HG02642 (cell line): ENCODE data around the gene LTBR.

ENCODE experiments used
- ATAC-seq: cut with Tn5 transposase; IDR thresholded peaks from one replicate; pipeline ENCODE4 v1.9.1; 2021; ENCODE audit warnings: mild to moderate bottlenecking; ENCODE audit not compliant: unreplicated experiment, poor library complexity

Gene LTBR

DNA sequence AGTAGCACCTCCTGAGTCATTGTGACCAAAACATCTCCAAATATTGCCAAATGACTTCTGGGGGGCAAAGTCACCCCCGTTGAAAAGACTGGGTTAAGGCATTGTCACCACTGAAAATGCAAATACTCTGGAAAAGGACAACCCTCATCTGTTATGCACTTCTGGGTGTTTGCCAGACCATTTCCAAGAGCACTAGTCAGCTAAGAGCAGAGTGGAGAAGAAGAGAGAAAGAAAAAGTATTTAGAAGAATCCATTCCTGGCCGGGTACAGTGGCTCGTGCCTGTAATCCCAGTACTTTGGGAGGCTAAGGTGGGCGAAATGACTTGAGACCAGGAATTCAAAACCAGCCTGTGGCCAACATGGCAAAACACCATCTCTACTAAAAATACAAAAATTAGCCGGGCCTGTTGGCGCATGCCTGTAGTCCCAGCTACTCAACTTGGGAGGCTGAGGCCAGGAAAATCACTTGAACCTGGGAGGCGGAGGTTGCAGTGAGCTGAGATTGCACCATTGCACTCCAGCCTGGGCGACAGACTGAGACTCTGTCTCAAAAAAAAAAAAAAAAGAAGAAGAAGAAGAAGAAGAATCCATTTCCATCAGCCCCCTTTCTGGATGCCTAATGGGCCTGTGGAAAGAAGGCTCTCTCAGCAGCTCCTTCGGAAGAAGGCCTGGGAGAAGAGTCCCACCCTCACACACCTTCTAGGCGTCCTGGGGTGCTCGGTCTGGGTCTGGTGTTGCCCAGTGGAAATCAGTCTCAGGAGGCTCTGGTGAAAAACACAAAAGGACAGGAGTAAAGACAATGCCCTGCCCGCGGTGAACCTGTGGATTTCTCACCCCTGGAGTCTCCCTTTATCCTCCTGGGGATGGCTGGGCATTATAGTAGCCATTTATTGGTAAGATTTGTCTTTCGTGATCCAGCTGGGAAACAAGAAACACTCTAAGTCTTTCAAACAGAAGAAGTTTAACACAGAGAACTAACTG is 3.5 kb upstream of the LTBR start:
- ATAC-seq = no peak

DNA sequence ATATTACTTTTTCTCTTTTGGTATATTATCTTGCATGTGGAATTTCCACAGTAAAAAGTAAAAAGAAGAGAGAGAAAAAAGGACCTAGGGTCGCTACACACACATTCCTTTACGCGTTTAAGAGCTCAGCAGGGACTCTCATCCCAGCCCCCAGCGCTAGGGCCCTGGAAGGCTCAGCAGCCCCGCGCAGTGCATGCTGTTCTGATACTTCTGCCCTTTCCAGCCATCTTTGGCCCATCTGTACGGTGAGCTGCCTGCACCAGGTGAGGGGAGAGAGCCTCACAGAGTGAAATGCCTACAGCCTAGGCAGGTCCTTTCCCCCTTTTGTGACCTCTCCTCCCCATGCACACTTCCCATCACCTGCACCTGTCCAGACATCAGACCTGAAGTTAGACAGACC is 1.6 kb upstream of the LTBR start:
- no peak for ATAC-seq

DNA sequence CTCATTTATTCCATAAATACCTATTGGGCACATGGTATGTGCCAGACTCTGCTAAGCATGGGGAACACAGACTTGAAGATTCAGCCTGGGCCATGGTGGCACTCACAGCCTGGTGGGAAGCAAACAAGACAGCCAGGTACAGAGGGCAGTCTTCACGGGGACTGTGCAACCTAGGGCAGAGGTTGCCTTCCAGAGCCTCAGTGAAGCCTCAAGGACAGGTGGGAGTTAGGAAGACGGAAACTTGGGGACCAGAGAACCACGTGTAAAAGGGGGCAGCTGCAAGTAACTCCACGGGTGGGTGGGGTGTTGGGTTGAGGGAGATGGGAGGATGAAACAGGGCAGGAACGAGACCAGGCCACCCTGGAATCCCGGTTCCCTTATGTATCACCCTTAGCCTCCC is 980 bp upstream of the LTBR start:
- no peak for ATAC-seq

DNA sequence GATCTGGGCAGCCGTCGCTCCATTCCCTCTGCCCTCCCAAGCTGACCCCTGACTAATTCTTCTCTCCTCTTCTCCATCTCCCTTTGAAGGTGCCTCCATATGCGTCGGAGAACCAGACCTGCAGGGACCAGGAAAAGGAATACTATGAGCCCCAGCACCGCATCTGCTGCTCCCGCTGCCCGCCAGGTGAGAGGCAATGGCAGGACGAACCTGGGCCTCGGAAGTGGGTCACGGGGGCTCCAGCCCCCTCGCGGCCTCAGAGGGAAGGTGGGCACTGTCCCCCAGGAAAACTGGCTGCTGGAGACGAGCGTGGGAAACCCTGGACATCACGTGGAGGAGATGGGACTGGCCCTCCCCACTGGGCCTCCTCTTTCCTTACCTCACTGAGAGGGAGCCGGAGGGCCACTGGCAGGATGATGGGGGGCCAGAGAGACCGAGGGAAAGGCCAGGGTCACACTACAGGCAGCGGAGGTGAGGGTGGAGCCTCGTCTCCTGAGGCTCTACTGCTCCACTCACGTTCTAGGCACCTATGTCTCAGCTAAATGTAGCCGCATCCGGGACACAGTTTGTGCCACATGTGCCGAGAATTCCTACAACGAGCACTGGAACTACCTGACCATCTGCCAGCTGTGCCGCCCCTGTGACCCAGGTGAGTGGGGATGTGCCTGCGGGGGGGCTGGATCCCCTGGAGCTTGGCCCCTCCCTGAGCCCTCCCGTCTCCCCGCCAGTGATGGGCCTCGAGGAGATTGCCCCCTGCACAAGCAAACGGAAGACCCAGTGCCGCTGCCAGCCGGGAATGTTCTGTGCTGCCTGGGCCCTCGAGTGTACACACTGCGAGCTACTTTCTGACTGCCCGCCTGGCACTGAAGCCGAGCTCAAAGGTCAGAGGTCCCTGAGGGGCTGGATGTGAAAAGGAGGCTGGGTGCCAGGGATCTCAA is 806 bp downstream of the LTBR start:
- ATAC-seq = no peak

DNA sequence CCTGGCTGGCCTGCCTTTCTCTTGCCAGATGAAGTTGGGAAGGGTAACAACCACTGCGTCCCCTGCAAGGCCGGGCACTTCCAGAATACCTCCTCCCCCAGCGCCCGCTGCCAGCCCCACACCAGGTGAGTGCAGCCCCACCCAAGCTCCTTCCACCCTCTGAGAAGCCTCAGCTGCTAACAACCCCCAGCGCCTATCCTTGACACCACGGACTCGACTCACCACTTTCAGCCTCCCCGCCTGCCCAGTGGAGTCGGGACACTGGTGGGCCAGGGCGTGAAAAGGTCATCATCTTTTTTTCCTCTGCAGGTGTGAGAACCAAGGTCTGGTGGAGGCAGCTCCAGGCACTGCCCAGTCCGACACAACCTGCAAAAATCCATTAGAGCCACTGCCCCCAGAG is 2.1 kb downstream of the LTBR start:
- no peak for ATAC-seq

DNA sequence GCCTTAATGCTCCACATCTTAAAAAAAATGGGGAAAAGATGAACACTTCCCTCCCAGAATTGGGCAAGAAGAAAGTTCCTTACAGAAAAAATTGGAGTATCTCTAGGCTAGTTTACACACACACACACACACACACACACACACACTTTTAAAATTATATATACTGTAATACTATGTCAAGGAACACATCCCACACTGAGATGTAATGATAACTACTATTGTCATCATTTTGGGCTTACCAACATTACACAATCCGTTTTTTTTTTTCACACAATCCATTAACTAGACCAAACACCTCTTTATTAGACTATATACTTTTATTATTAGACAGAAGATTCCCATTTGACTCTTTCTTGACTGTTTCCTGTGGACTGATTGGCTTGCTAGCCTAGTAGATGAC is 2.5 kb downstream of the LTBR start:
- ATAC-seq = no peak

DNA sequence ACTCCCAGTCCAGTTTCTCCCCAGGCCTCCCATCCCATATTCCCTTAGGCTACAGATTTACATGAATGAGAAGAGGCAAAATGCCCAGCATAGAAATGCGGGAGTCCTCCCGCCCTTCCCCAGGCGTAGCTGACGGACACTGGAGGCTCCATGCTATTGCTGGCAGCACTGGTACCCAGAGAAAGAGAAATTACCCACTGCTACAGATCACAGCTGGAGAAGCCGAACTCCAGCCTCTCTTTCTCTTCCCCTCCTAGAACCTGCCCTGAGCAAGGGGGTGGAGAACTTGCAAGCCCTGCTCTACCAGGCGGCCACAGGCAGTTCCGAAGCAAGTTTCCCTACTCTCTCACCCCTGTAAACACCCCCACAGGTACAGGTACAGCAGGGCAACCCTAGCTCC is 3.6 kb downstream of the LTBR start:
- ATAC-seq = no peak

DNA sequence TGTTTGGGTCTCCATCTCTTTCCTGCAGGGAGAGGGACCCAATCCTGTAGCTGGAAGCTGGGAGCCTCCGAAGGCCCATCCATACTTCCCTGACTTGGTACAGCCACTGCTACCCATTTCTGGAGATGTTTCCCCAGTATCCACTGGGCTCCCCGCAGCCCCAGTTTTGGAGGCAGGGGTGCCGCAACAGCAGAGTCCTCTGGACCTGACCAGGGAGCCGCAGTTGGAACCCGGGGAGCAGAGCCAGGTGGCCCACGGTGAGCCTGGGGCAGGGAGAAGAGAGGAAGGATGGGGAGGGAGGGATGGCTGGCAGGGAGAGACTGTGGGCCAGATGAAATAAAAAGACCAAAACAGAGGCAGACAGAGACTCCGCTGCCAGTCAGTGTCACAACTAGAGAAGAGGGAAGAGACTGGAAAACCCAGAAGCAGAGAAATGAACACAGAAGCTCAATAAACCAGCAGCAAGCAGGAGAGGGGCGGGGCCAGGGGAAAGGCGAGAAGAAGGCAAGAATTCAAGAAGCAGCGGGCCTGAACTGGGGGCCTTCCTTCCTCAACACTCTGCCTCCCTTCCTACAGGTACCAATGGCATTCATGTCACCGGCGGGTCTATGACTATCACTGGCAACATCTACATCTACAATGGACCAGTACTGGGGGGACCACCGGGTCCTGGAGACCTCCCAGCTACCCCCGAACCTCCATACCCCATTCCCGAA is 6.3 kb downstream of the LTBR start:
- ATAC-seq = no peak

DNA sequence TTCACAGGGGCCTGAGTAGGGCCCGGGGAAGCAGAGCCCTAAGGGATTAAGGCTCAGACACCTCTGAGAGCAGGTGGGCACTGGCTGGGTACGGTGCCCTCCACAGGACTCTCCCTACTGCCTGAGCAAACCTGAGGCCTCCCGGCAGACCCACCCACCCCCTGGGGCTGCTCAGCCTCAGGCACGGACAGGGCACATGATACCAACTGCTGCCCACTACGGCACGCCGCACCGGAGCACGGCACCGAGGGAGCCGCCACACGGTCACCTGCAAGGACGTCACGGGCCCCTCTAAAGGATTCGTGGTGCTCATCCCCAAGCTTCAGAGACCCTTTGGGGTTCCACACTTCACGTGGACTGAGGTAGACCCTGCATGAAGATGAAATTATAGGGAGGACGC is 7.1 kb downstream of the LTBR start:
- ATAC-seq = no peak

DNA sequence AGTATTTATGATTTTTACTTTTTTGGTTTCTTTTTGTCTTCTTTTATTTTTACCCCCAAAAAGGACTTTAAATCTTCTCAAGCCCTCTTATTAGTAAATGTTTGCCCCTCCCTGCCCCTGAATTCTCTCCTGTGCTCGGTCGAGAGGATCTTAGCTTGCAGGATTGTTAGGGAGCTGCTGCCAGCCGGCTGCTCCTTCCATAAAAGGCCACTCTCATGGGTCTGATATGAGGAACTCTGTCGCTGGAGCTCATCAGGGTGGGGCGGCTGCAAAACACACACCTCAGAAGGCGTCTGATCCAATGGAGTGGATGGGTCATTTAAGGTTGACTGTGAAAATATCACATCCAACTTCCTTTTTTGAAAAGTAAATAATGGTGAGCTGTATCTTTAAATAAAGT is 8.5 kb downstream of the LTBR start:
- ATAC-seq = no peak

DNA sequence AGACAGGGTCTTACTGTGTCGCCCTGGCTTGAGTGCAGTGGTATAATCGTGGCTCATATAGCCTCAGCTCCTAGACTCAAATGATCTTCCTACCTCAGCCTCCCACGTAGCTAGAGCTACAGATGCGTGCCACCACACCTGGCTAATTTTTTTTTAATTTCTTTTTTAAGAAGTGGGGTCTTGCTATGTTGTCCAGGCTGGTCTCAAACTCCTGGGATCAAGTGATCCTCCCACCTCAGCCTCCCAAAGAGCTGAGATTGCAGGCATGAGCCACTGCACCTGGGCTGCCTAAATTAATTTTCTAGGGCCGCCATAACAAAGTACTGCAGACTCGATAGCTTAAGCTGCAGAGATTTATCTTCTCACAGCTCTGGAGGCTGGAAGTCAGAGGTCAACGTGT is 9.1 kb downstream of the LTBR start:
- ATAC-seq = no peak

DNA sequence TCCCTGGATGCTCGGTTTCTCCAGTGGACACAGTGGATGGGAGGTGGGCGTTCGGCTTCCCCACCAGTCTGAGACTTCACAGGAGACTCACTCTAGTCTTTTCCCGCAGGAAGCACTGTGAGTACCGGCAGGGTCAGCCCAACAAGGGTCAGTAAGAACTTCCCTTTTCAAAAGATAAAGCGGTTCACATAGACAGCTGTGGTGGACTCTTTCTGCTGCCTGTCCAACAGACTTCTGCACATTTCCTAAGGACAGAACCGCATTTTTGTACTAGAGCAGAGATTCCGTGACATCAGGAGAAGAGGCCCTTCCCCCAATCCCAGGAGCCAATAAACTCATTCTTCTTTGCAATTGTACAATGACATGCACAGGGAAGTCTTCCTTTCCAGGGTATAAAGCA is 10.4 kb downstream of the LTBR start:
- ATAC-seq = no peak

DNA sequence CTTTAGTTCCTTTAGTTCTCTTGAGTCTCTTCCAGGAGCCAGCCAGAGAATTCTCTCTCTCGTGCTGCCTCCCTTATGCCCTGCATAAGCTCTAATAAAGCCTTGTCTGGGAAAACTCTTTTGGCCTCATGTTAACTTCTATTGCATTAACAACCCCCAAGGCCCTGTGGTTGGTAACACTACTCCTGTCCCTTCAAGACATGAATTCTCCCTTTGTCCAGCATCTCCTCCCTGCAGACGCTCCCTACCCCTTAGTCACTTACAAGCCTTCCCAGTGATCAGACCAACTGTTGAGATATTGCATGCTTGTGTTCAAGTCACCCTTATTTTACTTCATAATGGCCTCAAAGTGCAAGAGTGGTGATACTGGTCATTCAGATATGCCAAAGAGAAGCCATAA is 12.1 kb downstream of the LTBR start:
- no peak for ATAC-seq

DNA sequence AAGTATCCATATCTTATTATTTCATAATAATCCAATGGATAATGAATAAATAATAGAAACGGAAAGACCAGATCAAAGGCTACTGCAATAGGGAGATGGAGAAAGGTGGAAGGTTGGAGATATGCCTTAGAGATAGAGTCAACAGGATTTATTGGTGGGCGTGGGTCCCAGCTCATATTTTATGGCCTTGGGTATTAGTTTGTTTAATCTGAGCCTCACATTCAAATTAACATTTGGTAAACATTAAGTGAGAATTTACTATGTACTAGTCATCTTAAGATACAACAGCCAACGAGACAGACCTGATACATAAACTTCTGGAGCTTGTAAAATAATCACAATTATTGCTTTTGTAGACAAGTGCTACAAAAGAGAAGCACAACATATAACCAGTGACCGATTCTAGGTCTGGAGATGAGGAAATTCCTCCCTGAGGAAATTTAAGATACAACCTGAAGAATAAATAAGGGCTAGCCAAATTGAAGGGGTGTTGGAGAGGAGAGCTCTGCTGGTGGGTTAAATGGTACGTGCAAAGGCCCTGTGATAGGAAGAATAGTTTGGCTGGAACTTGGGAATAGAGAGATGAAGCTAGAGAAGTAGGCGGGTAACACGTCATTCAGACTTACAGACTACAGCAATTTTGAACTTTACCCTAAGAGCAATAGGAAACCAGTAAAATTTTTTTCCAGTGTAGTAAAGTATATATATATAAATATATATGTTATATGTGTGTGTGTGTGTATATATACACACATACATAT is 16.1 kb downstream of the LTBR start:
- no peak for ATAC-seq

DNA sequence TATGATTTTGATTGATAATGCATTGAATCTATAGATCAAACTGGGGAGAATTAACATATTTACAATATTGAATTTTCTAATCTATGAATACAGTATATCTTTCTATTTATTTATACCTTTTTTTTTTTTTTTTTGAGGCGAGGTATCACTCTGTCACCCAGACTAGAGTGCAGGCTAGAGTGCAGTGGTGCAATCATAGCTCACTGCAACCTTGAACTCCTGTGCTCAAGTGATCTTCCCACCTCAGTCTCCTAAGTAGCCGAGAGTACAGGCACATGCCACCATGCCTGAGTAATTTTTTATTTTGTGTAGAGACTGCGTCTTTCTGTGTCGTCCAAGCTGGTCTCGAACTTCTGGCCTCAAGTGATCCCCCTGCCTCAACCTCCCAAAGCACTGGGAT is 20.4 kb downstream of the LTBR start:
- no peak for ATAC-seq

DNA sequence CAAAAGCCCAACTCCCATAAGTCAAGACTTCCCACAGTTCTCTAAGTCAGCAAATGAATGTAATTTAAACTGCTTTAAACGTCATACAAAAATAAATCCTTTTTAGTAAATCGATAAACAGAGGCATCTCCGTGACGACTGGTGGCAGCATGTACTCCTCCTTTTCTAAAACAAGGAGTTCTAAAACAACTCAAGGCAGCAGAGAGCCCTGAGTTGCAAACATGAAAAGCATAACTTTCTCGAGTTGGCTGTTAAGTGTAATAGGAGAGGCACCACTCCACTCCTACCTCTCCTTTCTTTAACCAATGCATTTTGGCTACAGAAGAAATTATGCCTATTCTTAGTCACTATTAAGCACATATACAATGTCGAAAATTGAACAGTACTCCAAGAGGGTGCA is 22.0 kb downstream of the LTBR start:
- no peak for ATAC-seq

DNA sequence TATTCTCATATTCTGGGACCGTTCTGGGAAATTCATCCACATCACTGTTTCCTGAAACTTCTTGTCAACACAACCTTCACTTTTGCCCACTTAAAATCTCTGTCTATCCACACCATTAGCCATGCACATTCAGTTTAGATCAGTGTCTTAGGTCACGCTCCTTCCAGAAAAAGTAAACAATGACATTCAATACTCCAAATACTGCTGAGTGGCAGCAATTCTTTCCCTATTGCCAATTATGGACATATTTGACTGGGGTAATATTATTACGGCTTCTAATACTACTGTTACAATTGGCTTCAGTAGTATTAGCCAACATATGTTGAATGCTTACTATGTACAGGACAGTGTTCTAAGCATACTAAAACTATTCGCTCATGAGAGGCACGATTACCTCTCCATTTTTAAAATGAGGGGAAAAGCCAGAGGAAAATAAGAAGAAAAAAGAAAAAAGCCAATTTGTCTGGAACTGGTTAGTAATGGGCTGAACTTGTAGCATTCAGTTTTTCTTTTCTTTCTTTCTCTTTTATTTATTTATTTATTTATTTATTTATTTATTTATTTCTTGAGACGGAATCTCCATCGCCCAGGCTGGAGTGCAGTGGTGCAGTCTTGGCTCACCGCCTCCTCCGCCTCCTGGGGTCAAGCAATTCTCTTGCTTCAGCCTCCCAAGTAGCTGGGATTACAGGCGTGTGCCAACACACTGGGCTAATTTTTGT is 23.4 kb downstream of the LTBR start:
- ATAC-seq = no peak

DNA sequence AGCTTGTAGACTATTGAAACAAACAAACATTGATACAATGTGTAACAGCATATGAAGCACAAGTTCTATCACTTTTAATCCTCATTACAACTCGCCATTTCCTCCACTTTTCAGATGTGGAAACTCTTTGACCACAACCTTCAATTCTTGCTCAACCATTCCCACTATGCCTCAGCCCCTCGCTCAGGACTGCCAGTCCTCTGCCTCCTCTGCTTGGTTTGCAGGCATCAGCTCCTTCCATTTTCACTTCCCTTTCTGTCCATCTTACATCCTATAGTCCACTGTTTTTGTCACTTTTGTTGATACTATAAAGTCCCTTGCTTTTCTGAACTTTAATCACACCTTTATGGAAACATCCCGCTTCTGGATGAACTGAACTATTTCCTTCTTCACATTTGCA is 32.6 kb downstream of the LTBR start:
- ATAC-seq = no peak

DNA sequence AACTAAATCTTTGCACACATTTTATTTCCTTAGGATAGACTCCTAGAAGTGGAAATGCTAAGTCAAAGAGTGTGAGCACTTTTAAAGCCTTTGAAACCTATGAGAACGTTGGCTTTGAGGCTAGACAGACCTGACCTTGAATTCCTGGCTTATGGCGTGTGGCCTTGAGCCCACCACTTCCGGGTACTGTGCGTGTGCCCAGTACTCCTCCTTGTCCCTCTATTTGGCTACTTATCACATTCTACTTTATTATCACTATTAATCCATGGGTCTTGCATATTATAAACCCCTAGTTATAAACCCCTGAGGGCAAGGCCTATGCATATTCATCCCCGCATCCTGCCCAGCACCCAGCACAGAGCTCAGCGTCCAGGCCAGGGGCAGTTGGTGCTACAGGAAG is 34.8 kb downstream of the LTBR start:
- ATAC-seq = no peak
